ENCODE measurements around the gene NAT10.
A peak's percentile ranks its signal among the peaks of the same experiment; 100 is the strongest.
"Not testable (repeated sequence)": the region's sequence is repeated elsewhere in the genome, so short reads cannot be mapped to it uniquely, and the experiment has no call there.

The NAT10 gene
- total RNA-seq = 58.5 to 208 (median 94.7) reads per million in 9 experiments

DNA sequence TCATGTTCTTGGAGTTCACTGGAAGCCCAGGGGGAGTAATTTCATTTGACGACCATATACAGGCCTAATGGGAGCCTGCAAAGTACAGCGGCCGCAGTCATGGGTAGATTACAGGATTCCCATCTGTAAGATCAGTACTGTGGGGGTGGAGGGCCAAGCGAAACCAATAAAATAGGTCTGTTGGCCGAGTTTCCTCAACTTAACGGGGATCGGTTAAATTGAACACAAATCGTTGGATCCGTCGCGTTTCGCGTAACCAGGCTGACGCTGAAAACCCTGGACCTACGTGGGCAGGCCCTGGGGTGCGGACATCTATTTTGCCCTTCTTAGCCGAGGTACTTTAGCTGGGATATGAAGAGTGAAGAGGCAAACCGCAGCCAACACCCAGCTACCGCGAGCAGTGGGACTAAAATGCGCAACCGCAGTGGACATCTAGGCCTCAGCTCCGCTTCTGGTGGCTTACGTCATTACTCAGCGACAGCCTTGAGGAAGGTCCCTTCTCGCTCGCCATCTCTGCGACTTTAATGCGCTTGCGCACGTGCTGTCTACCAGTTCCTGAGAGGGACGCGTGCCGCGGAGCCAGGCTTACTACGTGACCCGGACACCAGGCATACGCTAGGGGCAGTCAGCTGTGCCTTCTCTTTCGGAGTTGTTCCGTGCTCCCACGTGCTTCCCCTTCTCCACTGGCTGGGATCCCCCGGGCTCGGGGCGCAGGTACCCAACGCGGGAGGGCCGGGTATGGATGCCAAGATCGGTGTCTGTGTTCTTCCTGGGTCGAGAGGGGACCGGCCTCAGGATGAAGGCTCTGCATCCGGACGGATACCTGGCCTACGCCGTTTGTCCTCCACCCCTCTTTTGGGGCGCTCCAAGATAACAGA, at the start of gene NAT10:
Gene NAT10, plus strand, starts transcription at position 551 of the 878 bp plus-strand sequence. CDS start 2,597 bp downstream, outside the sequence.
- no peaks in the 10 kb centered on the region for H3K9me3 Mint-ChIP-seq
- peaks cover 31 to 35% of the 10 kb centered on the region in 2 donors for H3K4me1 Mint-ChIP-seq (ENCODE audit: low read depth in 2 of 2)
- H3K4me3 Mint-ChIP-seq = peak within 1 kb of the TSS; percentile 93 to 97
- peak; percentile 97 to 98 (median 98) for DNase-seq
- peak; percentile 92 for ATAC-seq (replicated peaks)
- no peaks in the 10 kb centered on the region for H3K27me3 Mint-ChIP-seq
- peaks cover 35% of the 10 kb centered on the region for H3K36me3 Mint-ChIP-seq (ENCODE audit: insufficient read depth)
- peak within 1 kb of the TSS; percentile 99 for H3K27ac Mint-ChIP-seq

DNA sequence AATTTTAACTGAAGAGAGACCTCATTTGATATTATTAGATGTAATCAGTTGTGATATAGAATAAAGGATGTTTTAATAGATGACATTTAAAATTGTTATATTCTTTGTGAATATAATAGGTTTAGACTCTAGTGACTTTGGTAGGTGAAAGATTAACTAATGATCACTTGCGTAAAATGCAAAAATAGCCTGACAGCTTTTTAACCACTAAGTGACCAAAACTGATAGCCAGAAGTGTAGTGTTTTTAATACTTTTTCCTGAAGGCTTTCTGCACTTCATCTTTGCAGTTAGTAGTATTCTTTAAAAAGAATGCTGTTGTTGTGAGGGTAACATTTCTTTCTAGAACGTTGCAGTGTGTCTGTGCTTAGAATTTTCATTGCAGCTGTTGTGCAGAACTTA, 48.8 kb upstream of the NAT10 start:
- Mint-ChIP-seq H3K36me3 (ENCODE audit: insufficient read depth) (peaks cover 45% of the 10 kb centered on the region), H3K9me3 (no peaks in the 10 kb centered on the region), H3K4me3 (peak overlapping the region; percentile 33 to 37), H3K4me1 (ENCODE audit: low read depth in 2 of 2) (peaks cover 26 to 28% of the 10 kb centered on the region in 2 donors), H3K27me3 (no peaks in the 10 kb centered on the region), H3K27ac (peak overlapping the region in 1 of 2 donors; percentile 26)
- no peak for DNase-seq
- no peak for ATAC-seq (replicated peaks)

DNA sequence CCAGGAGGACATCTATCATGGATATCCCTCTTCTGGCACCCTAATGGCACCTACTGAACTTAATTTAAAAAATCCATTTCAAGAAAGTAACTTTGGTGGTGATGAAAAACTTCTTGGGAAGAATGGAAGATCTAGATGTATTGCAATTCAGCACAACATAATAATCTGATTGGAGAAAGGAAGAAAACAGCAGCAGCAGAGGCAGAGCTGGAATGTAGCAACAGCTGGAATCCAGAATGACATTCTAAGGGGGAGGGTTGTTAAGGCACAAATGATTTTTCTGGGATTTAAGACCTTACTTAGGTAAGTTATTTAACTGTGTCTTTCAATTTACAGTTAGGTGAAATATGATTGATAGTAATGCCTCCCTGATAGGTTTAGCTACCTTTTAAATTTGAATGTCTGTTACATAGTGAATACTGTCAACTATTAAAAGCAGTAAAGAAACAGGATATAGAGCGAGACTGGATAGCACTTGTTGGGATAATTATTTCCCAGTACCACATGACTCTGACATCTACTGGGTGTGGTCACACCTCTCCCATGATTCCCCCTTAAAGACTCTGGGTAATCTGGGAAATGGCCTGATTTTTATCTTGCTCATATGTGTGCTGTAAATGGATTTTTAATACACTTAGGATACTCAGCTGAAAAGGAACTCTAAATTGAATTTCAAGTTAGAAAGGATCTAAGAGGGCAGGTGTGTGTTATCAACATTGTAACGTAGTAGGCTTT, 42.2 kb upstream of the NAT10 start:
- Mint-ChIP-seq H3K27me3 (no peaks in the 10 kb centered on the region), H3K4me1 (ENCODE audit: low read depth in 2 of 2) (peaks cover 42 to 61% of the 10 kb centered on the region in 2 donors), H3K4me3 (peak overlapping the region in 1 of 2 donors; percentile 39), H3K27ac (peak overlapping the region; percentile 32 to 36), H3K36me3 (ENCODE audit: insufficient read depth) (peaks cover 55% of the 10 kb centered on the region), H3K9me3 (no peaks in the 10 kb centered on the region)
- DNase-seq (no peak), ATAC-seq (replicated peaks) (no peak)

DNA sequence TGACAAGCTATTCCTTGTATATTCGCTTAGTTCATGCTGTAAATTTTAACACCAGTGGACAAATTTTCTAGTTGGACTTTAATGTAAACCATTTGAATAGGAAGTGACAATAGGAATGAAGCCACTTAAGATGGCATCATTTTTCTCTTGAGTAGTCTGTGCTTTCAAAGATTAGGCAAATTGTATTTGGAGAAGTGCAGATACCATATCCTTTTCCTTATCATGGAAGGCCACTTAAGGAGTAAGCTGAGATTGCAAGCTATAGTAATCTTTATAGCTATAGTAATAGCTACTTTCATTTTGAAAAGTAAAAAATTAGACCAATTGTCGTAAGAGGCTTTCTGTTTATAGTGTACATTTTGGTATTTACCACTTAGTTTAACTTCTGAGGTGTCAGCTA, 41.1 kb upstream of the NAT10 start:
- no peak for ATAC-seq (replicated peaks)
- peak overlapping the region in 1 of 2 donors; percentile 48 for H3K4me3 Mint-ChIP-seq
- H3K36me3 Mint-ChIP-seq (ENCODE audit: insufficient read depth) = peaks cover 54% of the 10 kb centered on the region
- H3K9me3 Mint-ChIP-seq = no peaks in the 10 kb centered on the region
- no peak for DNase-seq
- no peaks in the 10 kb centered on the region for H3K27me3 Mint-ChIP-seq
- peaks cover 38 to 57% of the 10 kb centered on the region in 2 donors for H3K4me1 Mint-ChIP-seq (ENCODE audit: low read depth in 2 of 2)
- peak overlapping the region; percentile 52 to 69 for H3K27ac Mint-ChIP-seq

DNA sequence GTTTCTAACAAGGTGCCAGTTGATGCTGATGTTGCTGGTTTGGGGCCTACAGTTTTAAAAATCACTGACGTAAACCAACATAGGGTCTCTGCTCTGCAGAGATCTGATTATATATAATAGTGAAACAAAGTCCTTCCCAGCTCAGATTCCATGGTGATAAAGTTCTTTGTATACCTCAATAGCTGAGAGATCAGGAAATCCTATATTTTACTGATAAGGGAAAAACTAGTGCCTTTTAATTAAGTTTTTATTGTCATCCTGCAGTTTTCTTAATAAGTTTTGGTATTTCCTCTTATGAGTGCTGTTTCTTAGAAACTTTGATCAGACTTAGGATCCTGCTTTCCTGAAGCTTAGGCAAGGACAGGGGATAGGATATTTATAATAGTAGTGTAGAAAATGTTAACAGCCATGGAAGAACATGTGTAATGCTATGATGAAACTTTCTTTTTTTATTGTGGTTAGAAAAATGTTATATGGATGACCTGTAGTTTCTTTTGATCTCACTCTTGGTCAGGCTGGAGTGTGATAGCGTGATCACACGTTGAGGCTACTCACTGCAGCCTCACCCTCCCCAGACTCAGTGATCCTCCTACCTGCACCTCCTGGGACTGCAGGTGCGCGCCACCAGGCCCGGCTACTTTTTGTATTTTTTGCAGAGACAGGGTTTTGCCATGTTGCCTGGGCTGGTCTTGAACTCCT, 39.8 kb upstream of the NAT10 start:
- no peaks in the 10 kb centered on the region for H3K9me3 Mint-ChIP-seq
- peak overlapping the region; percentile 33 to 48 for H3K4me3 Mint-ChIP-seq
- DNase-seq (peak; percentile 5 to 8 (median 7)), ATAC-seq (replicated peaks) (peak; percentile 74)
- H3K27me3 Mint-ChIP-seq = no peaks in the 10 kb centered on the region
- H3K36me3 Mint-ChIP-seq (ENCODE audit: insufficient read depth) = peaks cover 48% of the 10 kb centered on the region
- peak overlapping the region; percentile 65 to 69 for H3K27ac Mint-ChIP-seq
- peaks cover 38 to 60% of the 10 kb centered on the region in 2 donors for H3K4me1 Mint-ChIP-seq (ENCODE audit: low read depth in 2 of 2)

DNA sequence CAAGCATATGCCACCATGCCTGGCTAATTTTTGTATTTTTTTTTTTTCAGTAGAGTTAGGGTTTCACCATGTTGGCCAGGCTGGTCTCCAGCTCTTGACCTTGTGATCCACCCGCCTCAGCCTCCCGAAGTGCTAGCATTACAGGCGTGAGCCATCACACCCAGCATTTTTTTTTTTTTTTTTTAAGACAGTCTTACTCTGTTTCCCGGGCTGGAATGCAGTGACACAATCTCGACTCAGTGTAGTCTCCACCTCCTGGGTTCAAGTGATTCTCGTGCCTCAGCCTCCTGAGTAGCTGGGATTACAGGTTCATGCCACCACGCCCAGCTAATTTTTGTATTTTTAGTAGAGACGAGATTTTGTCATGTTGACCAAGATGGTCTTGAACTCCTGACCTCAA, 38.7 kb upstream of the NAT10 start:
- not testable (repeated sequence) for H3K27me3 Mint-ChIP-seq; H3K9me3 Mint-ChIP-seq; ATAC-seq (replicated peaks); DNase-seq
- Mint-ChIP-seq H3K27ac (peak overlapping the region; percentile 51 to 77), H3K4me1 (ENCODE audit: low read depth in 2 of 2) (peaks cover 41 to 66% of the 10 kb centered on the region in 2 donors), H3K36me3 (ENCODE audit: insufficient read depth) (peaks cover 48% of the 10 kb centered on the region), H3K4me3 (peak overlapping the region; percentile 5 to 41)

DNA sequence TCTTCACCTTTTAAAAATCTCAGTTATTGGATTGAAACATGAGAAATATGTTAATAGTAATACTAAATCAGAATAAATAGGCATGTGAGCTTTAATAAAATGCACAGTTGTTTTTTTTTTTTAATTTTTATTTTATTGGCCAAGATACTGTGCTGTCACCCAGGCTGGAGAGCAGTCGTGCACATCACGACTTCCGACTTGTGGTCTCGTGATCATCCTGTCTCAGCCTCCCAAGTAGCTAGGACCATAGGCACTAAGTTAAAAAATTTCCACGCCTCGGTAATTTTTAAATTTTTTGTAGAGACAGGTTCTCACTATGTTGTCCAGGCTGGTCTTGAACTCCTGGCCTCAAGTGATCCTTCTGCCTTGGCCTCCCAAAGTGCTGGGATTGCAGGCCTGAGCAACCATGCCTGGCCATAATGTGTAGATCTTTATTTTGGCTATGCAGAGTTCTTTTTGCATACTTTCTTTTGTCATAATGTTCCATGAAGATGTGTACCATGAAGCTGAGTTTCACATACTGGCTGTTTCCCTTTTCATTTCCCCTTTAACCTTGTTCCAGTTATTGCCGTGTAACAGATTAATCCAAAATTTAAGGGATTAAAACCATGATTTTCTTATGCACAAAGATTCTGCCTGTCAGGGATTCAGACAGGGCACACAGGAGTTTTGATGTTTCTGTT, 37.9 kb upstream of the NAT10 start:
- ATAC-seq (replicated peaks) = peak; percentile 48
- H3K9me3 Mint-ChIP-seq = no peaks in the 10 kb centered on the region
- no peak for DNase-seq
- peaks cover 44% of the 10 kb centered on the region for H3K36me3 Mint-ChIP-seq (ENCODE audit: insufficient read depth)
- H3K4me3 Mint-ChIP-seq = peak overlapping the region; percentile 5 to 41
- H3K27ac Mint-ChIP-seq = peak overlapping the region; percentile 51 to 77
- peaks cover 38 to 61% of the 10 kb centered on the region in 2 donors for H3K4me1 Mint-ChIP-seq (ENCODE audit: low read depth in 2 of 2)
- H3K27me3 Mint-ChIP-seq = no peaks in the 10 kb centered on the region

DNA sequence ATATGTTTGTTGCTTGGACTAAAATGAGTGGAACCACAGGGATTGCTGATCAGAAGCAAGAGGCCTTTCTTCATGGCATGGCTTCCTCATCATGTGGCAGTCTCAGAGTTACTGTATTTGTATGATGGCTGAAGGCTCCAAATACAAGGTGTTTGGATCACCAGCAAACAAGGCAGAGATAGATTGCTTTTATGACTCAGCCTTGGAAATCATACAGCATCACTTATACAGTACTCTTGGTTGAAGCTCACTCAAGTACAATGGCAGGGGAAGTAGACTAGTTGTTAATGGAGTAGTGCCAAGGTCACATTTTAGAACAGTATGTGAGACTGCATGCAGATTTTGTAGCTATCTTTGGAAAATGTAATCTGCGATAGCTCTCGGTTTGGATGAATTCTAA, 37.3 kb upstream of the NAT10 start:
- no peak for DNase-seq
- no peaks in the 10 kb centered on the region for H3K27me3 Mint-ChIP-seq
- H3K27ac Mint-ChIP-seq = peak overlapping the region in 1 of 2 donors; percentile 62
- H3K4me3 Mint-ChIP-seq = peak overlapping the region; percentile 5 to 41
- H3K36me3 Mint-ChIP-seq (ENCODE audit: insufficient read depth) = peaks cover 42% of the 10 kb centered on the region
- no peak for ATAC-seq (replicated peaks)
- no peaks in the 10 kb centered on the region for H3K9me3 Mint-ChIP-seq
- peaks cover 35 to 56% of the 10 kb centered on the region in 2 donors for H3K4me1 Mint-ChIP-seq (ENCODE audit: low read depth in 2 of 2)

DNA sequence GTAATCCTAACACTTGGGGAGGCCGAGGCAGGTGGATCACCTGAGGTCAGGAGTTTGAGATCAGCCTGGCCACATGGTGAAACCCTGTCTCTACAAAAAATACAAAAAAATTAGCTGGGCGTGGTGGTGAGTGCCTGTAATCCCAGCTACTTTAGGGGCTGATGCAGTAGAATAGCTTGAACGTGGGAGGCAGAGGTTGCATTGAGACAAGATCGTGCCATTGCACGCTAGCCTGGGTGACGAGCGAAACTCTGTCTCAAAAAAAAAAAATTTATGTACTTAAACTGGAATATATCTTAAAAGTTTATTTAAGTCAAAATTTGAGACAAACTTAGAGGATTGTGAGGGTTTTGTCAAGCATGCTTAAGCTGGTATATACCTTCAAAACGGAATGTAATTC, 34.1 kb upstream of the NAT10 start:
- not testable (repeated sequence) for H3K9me3 Mint-ChIP-seq

DNA sequence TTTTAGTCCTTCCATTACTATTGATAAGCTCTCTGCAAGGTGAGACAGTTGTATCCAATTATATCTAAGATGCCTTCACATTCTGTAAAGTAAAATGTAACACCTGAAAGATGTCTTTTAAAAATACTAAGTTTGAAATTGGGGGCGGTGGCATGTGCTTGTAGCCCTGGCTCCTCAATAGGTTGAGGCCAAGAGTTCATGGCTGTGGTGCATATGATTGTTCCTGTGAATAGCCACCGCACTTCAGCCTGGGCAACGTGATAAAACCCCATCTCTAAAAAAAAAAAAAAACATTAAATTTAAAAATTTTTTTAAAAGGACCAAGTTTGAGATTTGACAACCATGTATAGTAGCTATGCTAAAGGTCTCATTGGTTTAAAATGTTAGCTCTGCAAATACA, 33.4 kb upstream of the NAT10 start:
- ATAC-seq (replicated peaks) (peak; percentile 17), DNase-seq (no peak)
- Mint-ChIP-seq H3K27ac (peak overlapping the region in 1 of 2 donors; percentile 57), H3K36me3 (ENCODE audit: insufficient read depth) (peaks cover 57% of the 10 kb centered on the region), H3K9me3 (no peaks in the 10 kb centered on the region), H3K4me3 (no peak overlapping the region), H3K4me1 (ENCODE audit: low read depth in 2 of 2) (peaks cover 26 to 56% of the 10 kb centered on the region in 2 donors), H3K27me3 (no peaks in the 10 kb centered on the region)

More for the DNA sequence above, 34.1 kb upstream of the NAT10 start:
- DNase-seq; H3K4me3 Mint-ChIP-seq; ATAC-seq (replicated peaks); H3K27me3 Mint-ChIP-seq: not testable (repeated sequence)
- H3K27ac Mint-ChIP-seq = peak overlapping the region in 1 of 2 donors; percentile 57
- H3K36me3 Mint-ChIP-seq (ENCODE audit: insufficient read depth) = peaks cover 53% of the 10 kb centered on the region
- H3K4me1 Mint-ChIP-seq (ENCODE audit: low read depth in 2 of 2) = peaks cover 30 to 60% of the 10 kb centered on the region in 2 donors

DNA sequence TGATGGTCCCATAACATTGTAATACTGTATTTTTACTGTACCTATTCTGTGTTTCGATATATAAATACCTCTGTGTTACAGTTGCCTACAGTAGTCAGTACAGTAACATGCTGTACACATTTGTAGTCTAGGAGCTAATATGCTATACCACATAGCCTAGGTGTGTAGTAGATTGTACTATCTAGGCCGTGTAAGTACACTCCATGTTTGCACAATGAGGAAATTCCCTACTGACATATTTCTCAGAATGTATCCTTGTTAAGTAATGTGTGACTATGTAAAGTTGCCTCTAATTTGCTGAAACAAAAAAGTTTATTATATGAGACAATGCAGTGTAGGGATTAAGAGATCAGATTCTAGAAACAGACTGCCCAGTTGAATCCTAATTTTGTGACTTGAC, 32.6 kb upstream of the NAT10 start:
- no peaks in the 10 kb centered on the region for H3K9me3 Mint-ChIP-seq
- peaks cover 58% of the 10 kb centered on the region for H3K36me3 Mint-ChIP-seq (ENCODE audit: insufficient read depth)
- ATAC-seq (replicated peaks) = no peak
- peaks cover 21 to 57% of the 10 kb centered on the region in 2 donors for H3K4me1 Mint-ChIP-seq (ENCODE audit: low read depth in 2 of 2)
- no peak overlapping the region for H3K27ac Mint-ChIP-seq
- no peak overlapping the region for H3K4me3 Mint-ChIP-seq
- H3K27me3 Mint-ChIP-seq = no peaks in the 10 kb centered on the region
- no peak for DNase-seq

DNA sequence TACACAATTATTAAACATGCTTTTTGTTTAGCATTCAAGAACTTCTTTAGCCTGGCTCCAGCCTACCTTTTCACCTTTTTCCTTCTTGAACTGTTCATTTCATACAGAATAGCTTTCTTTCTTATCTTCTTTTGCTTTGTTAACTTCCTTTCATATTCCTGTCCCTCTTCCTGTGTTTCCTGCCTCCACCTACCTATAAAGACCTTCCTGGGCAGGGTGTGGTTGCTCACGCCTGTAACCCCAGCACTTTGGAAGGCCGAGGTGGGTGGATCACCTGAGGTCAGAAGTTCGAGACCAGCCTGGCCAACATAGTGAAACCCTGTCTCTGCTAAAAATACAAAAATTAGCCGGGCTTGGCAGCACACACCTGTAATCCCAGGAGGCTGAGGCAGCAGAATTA, 31.0 kb upstream of the NAT10 start:
- Mint-ChIP-seq H3K27ac (peak overlapping the region; percentile 75 to 90), H3K9me3 (no peaks in the 10 kb centered on the region), H3K27me3 (no peaks in the 10 kb centered on the region), H3K36me3 (ENCODE audit: insufficient read depth) (peaks cover 64% of the 10 kb centered on the region), H3K4me1 (ENCODE audit: low read depth in 2 of 2) (peaks cover 14 to 55% of the 10 kb centered on the region in 2 donors), H3K4me3 (no peak overlapping the region)
- no peak for ATAC-seq (replicated peaks)
- no peak for DNase-seq
